ENCODE data around the gene RXRA.

RXRA gene

DNA sequence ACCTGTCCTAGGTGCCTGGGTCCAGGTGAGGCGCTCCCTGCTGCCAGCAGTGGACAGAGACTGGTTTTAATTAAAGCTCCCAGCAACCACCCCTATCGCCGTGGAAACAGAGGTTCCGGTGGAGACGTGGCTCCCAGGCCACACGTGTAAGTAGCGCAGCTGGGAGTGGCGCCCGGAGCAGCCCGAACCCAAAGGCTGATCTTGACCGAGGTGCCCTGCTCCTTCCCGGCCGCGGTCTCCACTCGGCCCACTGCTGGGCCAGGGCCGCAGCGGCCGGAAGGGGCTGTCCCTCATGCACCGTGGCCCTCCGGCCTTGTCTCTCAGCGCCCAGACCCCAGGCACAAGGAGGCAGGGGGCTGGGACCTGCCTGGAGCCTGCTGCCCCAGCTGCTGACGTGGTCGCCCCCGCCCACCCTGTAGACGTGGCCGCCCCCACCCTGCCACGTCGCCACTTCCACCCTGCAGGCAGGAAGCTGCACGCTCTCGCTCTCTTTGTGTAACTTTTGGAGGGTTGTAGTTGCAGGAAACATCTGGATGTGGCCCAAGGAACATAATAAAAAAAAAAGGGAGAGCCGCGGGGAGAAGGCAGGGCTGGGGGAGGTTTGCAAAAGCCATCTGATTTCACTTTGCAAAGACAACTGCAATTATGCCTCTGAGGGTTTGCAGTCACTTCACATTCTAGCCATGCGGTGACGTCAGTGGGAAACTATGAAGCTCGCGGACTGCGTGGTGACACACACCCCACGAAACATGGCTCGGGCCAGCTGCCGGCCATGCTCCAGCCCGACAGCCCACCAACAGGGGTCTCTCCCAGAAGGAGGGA, 129.9 kb downstream of the RXRA start (continued):
- TF ChIP-seq, protein P1, sequence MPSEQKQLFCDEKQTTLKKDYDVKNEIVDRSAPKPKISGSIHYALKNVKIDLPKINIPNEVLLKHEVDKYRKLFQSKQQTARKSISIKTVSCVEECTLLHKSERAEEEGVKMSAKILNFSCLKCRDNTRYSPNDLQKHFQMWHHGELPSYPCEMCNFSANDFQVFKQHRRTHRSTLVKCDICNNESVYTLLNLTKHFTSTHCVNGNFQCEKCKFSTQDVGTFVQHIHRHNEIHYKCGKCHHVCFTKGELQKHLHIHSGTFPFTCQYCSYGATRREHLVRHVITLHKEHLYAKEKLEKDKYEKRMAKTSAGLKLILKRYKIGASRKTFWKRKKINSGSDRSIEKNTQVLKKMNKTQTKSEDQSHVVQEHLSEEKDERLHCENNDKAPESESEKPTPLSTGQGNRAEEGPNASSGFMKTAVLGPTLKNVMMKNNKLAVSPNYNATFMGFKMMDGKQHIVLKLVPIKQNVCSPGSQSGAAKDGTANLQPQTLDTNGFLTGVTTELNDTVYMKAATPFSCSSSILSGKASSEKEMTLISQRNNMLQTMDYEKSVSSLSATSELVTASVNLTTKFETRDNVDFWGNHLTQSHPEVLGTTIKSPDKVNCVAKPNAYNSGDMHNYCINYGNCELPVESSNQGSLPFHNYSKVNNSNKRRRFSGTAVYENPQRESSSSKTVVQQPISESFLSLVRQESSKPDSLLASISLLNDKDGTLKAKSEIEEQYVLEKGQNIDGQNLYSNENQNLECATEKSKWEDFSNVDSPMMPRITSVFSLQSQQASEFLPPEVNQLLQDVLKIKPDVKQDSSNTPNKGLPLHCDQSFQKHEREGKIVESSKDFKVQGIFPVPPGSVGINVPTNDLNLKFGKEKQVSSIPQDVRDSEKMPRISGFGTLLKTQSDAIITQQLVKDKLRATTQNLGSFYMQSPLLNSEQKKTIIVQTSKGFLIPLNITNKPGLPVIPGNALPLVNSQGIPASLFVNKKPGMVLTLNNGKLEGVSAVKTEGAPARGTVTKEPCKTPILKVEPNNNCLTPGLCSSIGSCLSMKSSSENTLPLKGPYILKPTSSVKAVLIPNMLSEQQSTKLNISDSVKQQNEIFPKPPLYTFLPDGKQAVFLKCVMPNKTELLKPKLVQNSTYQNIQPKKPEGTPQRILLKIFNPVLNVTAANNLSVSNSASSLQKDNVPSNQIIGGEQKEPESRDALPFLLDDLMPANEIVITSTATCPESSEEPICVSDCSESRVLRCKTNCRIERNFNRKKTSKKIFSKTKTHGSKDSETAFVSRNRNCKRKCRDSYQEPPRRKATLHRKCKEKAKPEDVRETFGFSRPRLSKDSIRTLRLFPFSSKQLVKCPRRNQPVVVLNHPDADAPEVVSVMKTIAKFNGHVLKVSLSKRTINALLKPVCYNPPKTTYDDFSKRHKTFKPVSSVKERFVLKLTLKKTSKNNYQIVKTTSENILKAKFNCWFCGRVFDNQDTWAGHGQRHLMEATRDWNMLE (tag by site-specific recombination; conservative IDR thresholded peaks at IDR 0.05; ENCODE audit: low read depth) = no peak
- no peak for TF ChIP-seq ZNF558 (tag by site-specific recombination; IDR thresholded peaks at IDR 0.05)
- TF ChIP-seq ZNF791 (tag by site-specific recombination; IDR thresholded peaks at IDR 0.05) = no peak
- TF ChIP-seq GLIS2 (tag by site-specific recombination; IDR thresholded peaks at IDR 0.05) = no peak
- TF ChIP-seq ZNF560 (tag by site-specific recombination; IDR thresholded peaks at IDR 0.05; ENCODE audit: borderline replicate concordance) = no peak
- TF ChIP-seq ZNF112 (tag by site-specific recombination; IDR thresholded peaks at IDR 0.05) = no peak
- TF ChIP-seq ZNF214 (tag by site-specific recombination; IDR thresholded peaks at IDR 0.05; ENCODE audit: borderline replicate concordance) = no peak
- TF ChIP-seq, protein P2, sequence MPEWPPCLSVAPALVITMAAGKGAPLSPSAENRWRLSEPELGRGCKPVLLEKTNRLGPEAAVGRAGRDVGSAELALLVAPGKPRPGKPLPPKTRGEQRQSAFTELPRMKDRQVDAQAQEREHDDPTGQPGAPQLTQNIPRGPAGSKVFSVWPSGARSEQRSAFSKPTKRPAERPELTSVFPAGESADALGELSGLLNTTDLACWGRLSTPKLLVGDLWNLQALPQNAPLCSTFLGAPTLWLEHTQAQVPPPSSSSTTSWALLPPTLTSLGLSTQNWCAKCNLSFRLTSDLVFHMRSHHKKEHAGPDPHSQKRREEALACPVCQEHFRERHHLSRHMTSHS (tag by site-specific recombination; IDR thresholded peaks at IDR 0.05) = no peak
- TF ChIP-seq ZNF621 (tag by site-specific recombination; IDR thresholded peaks at IDR 0.05) = no peak
- TF ChIP-seq, protein P3, sequence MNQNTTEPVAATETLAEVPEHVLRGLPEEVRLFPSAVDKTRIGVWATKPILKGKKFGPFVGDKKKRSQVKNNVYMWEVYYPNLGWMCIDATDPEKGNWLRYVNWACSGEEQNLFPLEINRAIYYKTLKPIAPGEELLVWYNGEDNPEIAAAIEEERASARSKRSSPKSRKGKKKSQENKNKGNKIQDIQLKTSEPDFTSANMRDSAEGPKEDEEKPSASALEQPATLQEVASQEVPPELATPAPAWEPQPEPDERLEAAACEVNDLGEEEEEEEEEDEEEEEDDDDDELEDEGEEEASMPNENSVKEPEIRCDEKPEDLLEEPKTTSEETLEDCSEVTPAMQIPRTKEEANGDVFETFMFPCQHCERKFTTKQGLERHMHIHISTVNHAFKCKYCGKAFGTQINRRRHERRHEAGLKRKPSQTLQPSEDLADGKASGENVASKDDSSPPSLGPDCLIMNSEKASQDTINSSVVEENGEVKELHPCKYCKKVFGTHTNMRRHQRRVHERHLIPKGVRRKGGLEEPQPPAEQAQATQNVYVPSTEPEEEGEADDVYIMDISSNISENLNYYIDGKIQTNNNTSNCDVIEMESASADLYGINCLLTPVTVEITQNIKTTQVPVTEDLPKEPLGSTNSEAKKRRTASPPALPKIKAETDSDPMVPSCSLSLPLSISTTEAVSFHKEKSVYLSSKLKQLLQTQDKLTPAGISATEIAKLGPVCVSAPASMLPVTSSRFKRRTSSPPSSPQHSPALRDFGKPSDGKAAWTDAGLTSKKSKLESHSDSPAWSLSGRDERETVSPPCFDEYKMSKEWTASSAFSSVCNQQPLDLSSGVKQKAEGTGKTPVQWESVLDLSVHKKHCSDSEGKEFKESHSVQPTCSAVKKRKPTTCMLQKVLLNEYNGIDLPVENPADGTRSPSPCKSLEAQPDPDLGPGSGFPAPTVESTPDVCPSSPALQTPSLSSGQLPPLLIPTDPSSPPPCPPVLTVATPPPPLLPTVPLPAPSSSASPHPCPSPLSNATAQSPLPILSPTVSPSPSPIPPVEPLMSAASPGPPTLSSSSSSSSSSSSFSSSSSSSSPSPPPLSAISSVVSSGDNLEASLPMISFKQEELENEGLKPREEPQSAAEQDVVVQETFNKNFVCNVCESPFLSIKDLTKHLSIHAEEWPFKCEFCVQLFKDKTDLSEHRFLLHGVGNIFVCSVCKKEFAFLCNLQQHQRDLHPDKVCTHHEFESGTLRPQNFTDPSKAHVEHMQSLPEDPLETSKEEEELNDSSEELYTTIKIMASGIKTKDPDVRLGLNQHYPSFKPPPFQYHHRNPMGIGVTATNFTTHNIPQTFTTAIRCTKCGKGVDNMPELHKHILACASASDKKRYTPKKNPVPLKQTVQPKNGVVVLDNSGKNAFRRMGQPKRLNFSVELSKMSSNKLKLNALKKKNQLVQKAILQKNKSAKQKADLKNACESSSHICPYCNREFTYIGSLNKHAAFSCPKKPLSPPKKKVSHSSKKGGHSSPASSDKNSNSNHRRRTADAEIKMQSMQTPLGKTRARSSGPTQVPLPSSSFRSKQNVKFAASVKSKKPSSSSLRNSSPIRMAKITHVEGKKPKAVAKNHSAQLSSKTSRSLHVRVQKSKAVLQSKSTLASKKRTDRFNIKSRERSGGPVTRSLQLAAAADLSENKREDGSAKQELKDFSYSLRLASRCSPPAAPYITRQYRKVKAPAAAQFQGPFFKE (tag by site-specific recombination; IDR thresholded peaks at IDR 0.05; ENCODE audit: borderline replicate concordance) = no peak
- no peak for TF ChIP-seq ZNF830 (tag by site-specific recombination; IDR thresholded peaks at IDR 0.05; ENCODE audit: low read depth)
- TF ChIP-seq ZNF707 (tag by site-specific recombination; IDR thresholded peaks at IDR 0.05) = no peak
- TF ChIP-seq ZBTB1 (tag by site-specific recombination; IDR thresholded peaks at IDR 0.05) = no peak
- no peak for TF ChIP-seq ZNF501 (tag by site-specific recombination; IDR thresholded peaks at IDR 0.05)
- TF ChIP-seq, protein P4, sequence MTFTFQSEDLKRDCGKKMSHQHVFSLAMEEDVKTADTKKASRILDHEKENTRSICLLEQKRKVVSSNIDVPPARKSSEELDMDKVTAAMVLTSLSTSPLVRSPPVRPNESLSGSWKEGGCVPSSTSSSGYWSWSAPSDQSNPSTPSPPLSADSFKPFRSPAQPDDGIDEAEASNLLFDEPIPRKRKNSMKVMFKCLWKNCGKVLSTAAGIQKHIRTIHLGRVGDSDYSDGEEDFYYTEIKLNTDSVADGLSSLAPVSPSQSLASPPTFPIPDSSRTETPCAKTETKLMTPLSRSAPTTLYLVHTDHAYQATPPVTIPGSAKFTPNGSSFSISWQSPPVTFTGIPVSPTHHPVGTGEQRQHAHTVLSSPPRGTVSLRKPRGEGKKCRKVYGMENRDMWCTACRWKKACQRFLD (tag by site-specific recombination; IDR thresholded peaks at IDR 0.05) = no peak
- TF ChIP-seq GLI4 (tag by site-specific recombination; IDR thresholded peaks at IDR 0.05) = no peak
- TF ChIP-seq ZNF529 (tag by site-specific recombination; IDR thresholded peaks at IDR 0.05; ENCODE audit: insufficient replicate concordance) = no peak
- TF ChIP-seq ZNF266 (tag by site-specific recombination; IDR thresholded peaks at IDR 0.05; ENCODE audit: low read depth) = no peak
- no peak for TF ChIP-seq ZNF416 (tag by site-specific recombination; IDR thresholded peaks at IDR 0.05)
- no peak for TF ChIP-seq REPIN1 (tag by site-specific recombination; IDR thresholded peaks at IDR 0.05; ENCODE audit: low read depth)
- TF ChIP-seq, protein P5, sequence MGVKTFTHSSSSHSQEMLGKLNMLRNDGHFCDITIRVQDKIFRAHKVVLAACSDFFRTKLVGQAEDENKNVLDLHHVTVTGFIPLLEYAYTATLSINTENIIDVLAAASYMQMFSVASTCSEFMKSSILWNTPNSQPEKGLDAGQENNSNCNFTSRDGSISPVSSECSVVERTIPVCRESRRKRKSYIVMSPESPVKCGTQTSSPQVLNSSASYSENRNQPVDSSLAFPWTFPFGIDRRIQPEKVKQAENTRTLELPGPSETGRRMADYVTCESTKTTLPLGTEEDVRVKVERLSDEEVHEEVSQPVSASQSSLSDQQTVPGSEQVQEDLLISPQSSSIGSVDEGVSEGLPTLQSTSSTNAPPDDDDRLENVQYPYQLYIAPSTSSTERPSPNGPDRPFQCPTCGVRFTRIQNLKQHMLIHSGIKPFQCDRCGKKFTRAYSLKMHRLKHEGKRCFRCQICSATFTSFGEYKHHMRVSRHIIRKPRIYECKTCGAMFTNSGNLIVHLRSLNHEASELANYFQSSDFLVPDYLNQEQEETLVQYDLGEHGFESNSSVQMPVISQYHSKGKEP (tag by site-specific recombination; IDR thresholded peaks at IDR 0.05) = peak; percentile 81
- no peak for TF ChIP-seq ZNF610 (tag by site-specific recombination; IDR thresholded peaks at IDR 0.05; ENCODE audit: borderline replicate concordance)

Measured in HEK293 (cell line).